OCI-LY7 (cell line): ENCODE measurements around the gene KLF3. TPM values are rescaled to one million over a fixed set of nuclear protein-coding genes. Genes with fewer than 3 reads are reported as not detected.

Experiments used
- BruUV-seq: library from RNA; stranded (reverse); fragments of 400-500 nt; replicated peaks from 2 replicates; lab custom pipeline; 2021; lab: Mats Ljungman, UMichigan
- CTCF ChIA-PET: fragments of 300-600 bp; sonication (Branson Sonifier 250); formaldehyde crosslinking; loops from one replicate; lab custom pipeline; 2022; ENCODE audit warnings: antibody characterized with exemption; ENCODE audit not compliant: unreplicated experiment; lab: Charles Lee
- POLR2A ChIA-PET: fragments of 300-600 bp; sonication (Branson Sonifier 250); formaldehyde crosslinking; loops from one replicate; lab custom pipeline; 2022; ENCODE audit warnings: antibody characterized with exemption; lab: Charles Lee
- DNase-seq: peaks from one replicate; pipeline ENCODE4 v3.0.0-alpha.2; 2015; ENCODE audit warnings: low spot score
- H2AFZ ChIP-seq: fragments of 200-600 bp; sonication (generic), shearing (Covaris generic); 2 replicates; pipeline ENCODE4 v1.6.1; 2014; ENCODE audit warnings: mild to moderate bottlenecking, antibody characterized with exemption, low read length, moderate library complexity
- H3K27ac ChIP-seq: fragments of 200-600 bp; sonication (generic); 2 replicates; pipeline ENCODE4 v1.5.1; 2014; ENCODE audit warnings: mixed run types, low read depth, mild to moderate bottlenecking, moderate library complexity, low read length, inconsistent platforms; ENCODE audit not compliant: poor library complexity, severe bottlenecking
- H3K36me3 ChIP-seq: fragments of 200-600 bp; sonication (generic); 2 replicates; pipeline ENCODE4 v1.6.1; 2014; ENCODE audit warnings: mild to moderate bottlenecking, antibody characterized with exemption, low read length, moderate library complexity, mixed read lengths; ENCODE audit not compliant: insufficient read depth
- H3K4me1 ChIP-seq: fragments of 200-600 bp; sonication (generic); 2 replicates; pipeline ENCODE4 v1.5.1; 2014; ENCODE audit warnings: mild to moderate bottlenecking, low read length; ENCODE audit not compliant: insufficient read depth, poor library complexity, severe bottlenecking
- H3K4me2 ChIP-seq: fragments of 200-600 bp; sonication (generic); 2 replicates; pipeline ENCODE4 v1.6.1; 2014; ENCODE audit warnings: mild to moderate bottlenecking, low read length
- H3K4me3 ChIP-seq: fragments of 200-600 bp; sonication (generic); 2 replicates; pipeline ENCODE4 v1.5.1; 2014; ENCODE audit warnings: mild to moderate bottlenecking, low read depth, low read length; ENCODE audit not compliant: poor library complexity, severe bottlenecking
- H3K79me2 ChIP-seq: fragments of 200-600 bp; sonication (generic); 2 replicates; pipeline ENCODE4 v1.6.1; 2016; ENCODE audit warnings: low read depth, mild to moderate bottlenecking, low read length, moderate library complexity, mixed read lengths; ENCODE audit not compliant: insufficient read depth
- H3K9me2 ChIP-seq: fragments of 200-600 bp; sonication (generic); 2 replicates; pipeline ENCODE4 v1.6.1; 2016; ENCODE audit warnings: mild to moderate bottlenecking, low read length, mixed read lengths; ENCODE audit not compliant: insufficient read depth
- H3K9me3 ChIP-seq: fragments of 200-600 bp; sonication (generic); 2 replicates; pipeline ENCODE4 v1.6.1; 2014; ENCODE audit warnings: mild to moderate bottlenecking, mixed run types, low read length, mixed read lengths
- H4K20me1 ChIP-seq: fragments of 200-600 bp; sonication (generic); 2 replicates; pipeline ENCODE4 v1.6.1; 2014; ENCODE audit warnings: mild to moderate bottlenecking, antibody characterized with exemption, low read length, moderate library complexity, mixed read lengths; ENCODE audit not compliant: insufficient read depth
- CTCF ChIP-seq: fragments of 200-600 bp; sonication (generic); conservative IDR thresholded peaks from 2 replicates; pipeline ENCODE4 v1.5.1; 2014; ENCODE audit warnings: mild to moderate bottlenecking, antibody characterized with exemption, low read length, moderate library complexity, mixed read lengths
- EZH2phosphoT487 ChIP-seq: fragments of 200-600 bp; sonication (generic); IDR thresholded peaks from 2 replicates; pipeline ENCODE4 v1.6.1; 2018; ENCODE audit warnings: low read depth, borderline replicate concordance, mild to moderate bottlenecking, mixed run types, antibody characterized with exemption, low read length, moderate library complexity, mixed read lengths
- intact Hi-C: fragments of 100-400 bp; cut with micrococcal nuclease; formaldehyde crosslinking; loops from one replicate; pipeline ENCODE4 v1.10.0; 2022; ENCODE audit not compliant: unreplicated experiment
- total RNA-seq, 2 experiments: library from RNA; depleted of rRNA in 1 of 2; stranded (reverse); fragments of >200 nt in 1 of 2; shearing (Covaris generic) in 1 of 2; gene quantifications; 2 replicates each; pipeline ENCODE4 v1.2.3, GENCODE V29; 2014 to 2022

The KLF3 gene
- total RNA-seq, 2 experiments from 2014 or later, result 0.09 to 0.23 TPM

- CTCF ChIA-PET, result no interaction called here
- no peak overlapping the region for H3K4me3 ChIP-seq
- no peaks in the 10 kb centered on the region for H4K20me1 ChIP-seq
- H3K27ac ChIP-seq, result no peak overlapping the region
- no peak overlapping the region for H2AFZ ChIP-seq
- intact Hi-C loops, result no loop called here
- POLR2A ChIA-PET, result no interaction called here
- no peaks in the 10 kb centered on the region for H3K36me3 ChIP-seq
- H3K79me2 ChIP-seq, result no peaks in the 10 kb centered on the region
- TF ChIP-seq EZH2phosphoT487, result no peak
- no peaks in the 10 kb centered on the region for H3K9me2 ChIP-seq
- BruUV-seq, result no TSS peak
- H3K4me2 ChIP-seq, result no peak overlapping the region
- no peak for DNase-seq
- no peaks in the 10 kb centered on the region for H3K9me3 ChIP-seq
- H3K4me1 ChIP-seq, result peaks cover 4% of the 10 kb centered on the region
Measured at GRCh38 chr4:38740303-38740702, 76.3 kb downstream of the KLF3 start.

GRCh38 chr4:38743866-38744265, 79.9 kb downstream of the KLF3 start:
- BruUV-seq, result no TSS peak
- POLR2A ChIA-PET, result no interaction called here

GRCh38 chr4:38745881-38746280, 81.9 kb downstream of the KLF3 start:
- DNase-seq, result no peak
- no peaks in the 10 kb centered on the region for H3K79me2 ChIP-seq
- H2AFZ ChIP-seq, result no peak overlapping the region
- intact Hi-C loops, result no loop called here
- peaks cover 21% of the 10 kb centered on the region; the same call in 1 of the 2 replicates for H3K9me3 ChIP-seq
- no peaks in the 10 kb centered on the region for H3K9me2 ChIP-seq
- BruUV-seq, result no TSS peak
- POLR2A ChIA-PET, result no interaction called here
- H3K4me1 ChIP-seq, result peaks cover 4% of the 10 kb centered on the region
- TF ChIP-seq EZH2phosphoT487 (no peak), CTCF (no peak)
- no peaks in the 10 kb centered on the region for H3K36me3 ChIP-seq
- no peak overlapping the region for H3K4me3 ChIP-seq
- CTCF ChIA-PET, result no interaction called here
- no peak overlapping the region for H3K27ac ChIP-seq
- H3K4me2 ChIP-seq, result no peak overlapping the region
- no peaks in the 10 kb centered on the region for H4K20me1 ChIP-seq

More at GRCh38 chr4:38743866-38744265, 79.9 kb downstream of the KLF3 start:
- intact Hi-C loops, result no loop called here
- peaks cover 21% of the 10 kb centered on the region; the same call in 1 of the 2 replicates for H3K9me3 ChIP-seq
- H3K4me2 ChIP-seq, result no peak overlapping the region
- H4K20me1 ChIP-seq, result no peaks in the 10 kb centered on the region
- H3K79me2 ChIP-seq, result no peaks in the 10 kb centered on the region
- no peak overlapping the region for H3K27ac ChIP-seq
- no peak for DNase-seq
- TF ChIP-seq CTCF (no peak), EZH2phosphoT487 (no peak)
- CTCF ChIA-PET, result no interaction called here
- H3K4me1 ChIP-seq, result peaks cover 4% of the 10 kb centered on the region
- no peaks in the 10 kb centered on the region for H3K36me3 ChIP-seq
- no peak overlapping the region for H2AFZ ChIP-seq
- no peak overlapping the region for H3K4me3 ChIP-seq
- H3K9me2 ChIP-seq, result no peaks in the 10 kb centered on the region
